ENCODE measurements around the gene AZU1.

DNA sequence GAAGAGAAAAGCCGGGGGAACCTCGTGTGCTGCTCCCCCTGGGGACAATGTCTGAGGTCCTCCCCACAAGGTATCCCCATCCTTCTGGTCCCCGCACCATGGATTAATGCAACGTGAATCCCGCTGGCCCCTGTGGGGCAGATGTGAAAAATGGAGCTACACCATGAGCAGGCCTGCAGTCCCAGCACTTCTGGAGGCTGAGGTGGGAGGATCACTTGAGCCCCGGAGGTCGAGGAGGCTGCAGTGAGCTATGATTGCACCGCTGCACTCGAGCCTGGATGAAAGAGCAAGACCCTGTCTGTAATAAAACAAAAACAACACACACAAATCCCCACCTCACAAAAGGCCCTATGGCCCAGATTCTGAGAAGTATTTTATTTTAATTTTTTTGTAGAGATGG, 30.6 kb downstream of the AZU1 start:
- TF ChIP-seq EP300 (IDR thresholded peaks at IDR 0.05) (no peak), POLR2AphosphoS5 (IDR thresholded peaks at IDR 0.05) (no peak), POLR2A (IDR thresholded peaks at IDR 0.05) (no peak)
- TF ChIP-seq, protein P1, sequence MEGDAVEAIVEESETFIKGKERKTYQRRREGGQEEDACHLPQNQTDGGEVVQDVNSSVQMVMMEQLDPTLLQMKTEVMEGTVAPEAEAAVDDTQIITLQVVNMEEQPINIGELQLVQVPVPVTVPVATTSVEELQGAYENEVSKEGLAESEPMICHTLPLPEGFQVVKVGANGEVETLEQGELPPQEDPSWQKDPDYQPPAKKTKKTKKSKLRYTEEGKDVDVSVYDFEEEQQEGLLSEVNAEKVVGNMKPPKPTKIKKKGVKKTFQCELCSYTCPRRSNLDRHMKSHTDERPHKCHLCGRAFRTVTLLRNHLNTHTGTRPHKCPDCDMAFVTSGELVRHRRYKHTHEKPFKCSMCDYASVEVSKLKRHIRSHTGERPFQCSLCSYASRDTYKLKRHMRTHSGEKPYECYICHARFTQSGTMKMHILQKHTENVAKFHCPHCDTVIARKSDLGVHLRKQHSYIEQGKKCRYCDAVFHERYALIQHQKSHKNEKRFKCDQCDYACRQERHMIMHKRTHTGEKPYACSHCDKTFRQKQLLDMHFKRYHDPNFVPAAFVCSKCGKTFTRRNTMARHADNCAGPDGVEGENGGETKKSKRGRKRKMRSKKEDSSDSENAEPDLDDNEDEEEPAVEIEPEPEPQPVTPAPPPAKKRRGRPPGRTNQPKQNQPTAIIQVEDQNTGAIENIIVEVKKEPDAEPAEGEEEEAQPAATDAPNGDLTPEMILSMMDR (IDR thresholded peaks at IDR 0.05): no peak

All from gastroesophageal sphincter (tissue), 3 donors.